Measurements from ENCODE around the gene SH3BP4. TPM values are rescaled to one million over a fixed set of nuclear protein-coding genes. Genes with fewer than 3 reads are reported as not detected.

The SH3BP4 gene
- polyA plus RNA-seq, 1 donor (not counting 4 experiments of a cell fraction or from before 2014, with no cell fraction given): 50.4 TPM

GRCh38 chr2:235031686-235032373 lies 80.0 kb downstream of the SH3BP4 start:
- dilution Hi-C loops (cut with MboI; ENCODE audit: extremely low pct_ligation_motif_present, low sequenced_read_pairs): no loop called here
- peaks cover 15 to 25% of the 10 kb centered on the region in 2 experiments for H3K36me3 ChIP-seq (ENCODE audit: control insufficient read depth in 2 of 2, extremely low read depth in 1 of 2, insufficient read depth in 2 of 2, low read length in 2 of 2)
- H3K9me1 ChIP-seq (ENCODE audit: control insufficient read depth, extremely low read depth, insufficient read depth, low read length): peaks cover 7% of the 10 kb centered on the region
- H3K9ac ChIP-seq (ENCODE audit: control insufficient read depth, extremely low read depth, insufficient read depth, low read length): no peak overlapping the region
- H3K4me1 ChIP-seq (ENCODE audit: control insufficient read depth, extremely low read depth, insufficient read depth, low read length): peaks cover 19% of the 10 kb centered on the region
- DNase-seq (ENCODE audit: low read depth, low spot score) (no peak), FAIRE-seq (no peak)
- H3K27ac ChIP-seq (ENCODE audit: control insufficient read depth, insufficient read depth, low read length): no peak overlapping the region
- H3K9me3 ChIP-seq (ENCODE audit: control insufficient read depth, low read depth, low read length): no peaks in the 10 kb centered on the region
- H3K4me2 ChIP-seq (ENCODE audit: control insufficient read depth, extremely low read depth, insufficient read depth, low read depth, low read length): no peak overlapping the region
- TF ChIP-seq CTCF (optimal IDR thresholded peaks at IDR 0.05 in 1 of 3, IDR thresholded peaks at IDR 0.05 in 1 of 3, conservative IDR thresholded peaks at IDR 0.05 in 1 of 3; ENCODE audit: extremely low read depth in 1 of 3, insufficient read depth in 2 of 3, low read length in 3 of 3) (no peak), EZH2 (IDR thresholded peaks at IDR 0.05; ENCODE audit: low read length) (no peak)
- H3K27me3 ChIP-seq (ENCODE audit: control insufficient read depth, extremely low read depth, insufficient read depth, low read length): no peaks in the 10 kb centered on the region
- peaks cover 67% of the 10 kb centered on the region for H3K79me2 ChIP-seq (ENCODE audit: control insufficient read depth, insufficient read depth, low read length)
- H2AFZ ChIP-seq (ENCODE audit: control insufficient read depth, low read length): no peak overlapping the region
- H4K20me1 ChIP-seq (ENCODE audit: control insufficient read depth, extremely low read depth, insufficient read depth, low read length): no peaks in the 10 kb centered on the region
- no peak overlapping the region for H3K4me3 ChIP-seq (ENCODE audit: control insufficient read depth in 2 of 3, extremely low read depth in 1 of 3, insufficient read depth in 2 of 3, low read depth in 1 of 3, low read length in 3 of 3)

GRCh38 chr2:235032466-235032865 lies 80.6 kb downstream of the SH3BP4 start:
- Histone ChIP-seq H3K27me3 (ENCODE audit: control insufficient read depth, extremely low read depth, insufficient read depth, low read length) (no peaks in the 10 kb centered on the region), H3K9me1 (ENCODE audit: control insufficient read depth, extremely low read depth, insufficient read depth, low read length) (peaks cover 7% of the 10 kb centered on the region), H3K9ac (ENCODE audit: control insufficient read depth, extremely low read depth, insufficient read depth, low read length) (no peak overlapping the region), H4K20me1 (ENCODE audit: control insufficient read depth, extremely low read depth, insufficient read depth, low read length) (no peaks in the 10 kb centered on the region), H2AFZ (ENCODE audit: control insufficient read depth, low read length) (no peak overlapping the region), H3K9me3 (ENCODE audit: control insufficient read depth, low read depth, low read length) (no peaks in the 10 kb centered on the region), H3K36me3 (ENCODE audit: control insufficient read depth in 2 of 2, extremely low read depth in 1 of 2, insufficient read depth in 2 of 2, low read length in 2 of 2) (peaks cover 15 to 29% of the 10 kb centered on the region in 2 experiments), H3K27ac (ENCODE audit: control insufficient read depth, insufficient read depth, low read length) (no peak overlapping the region), H3K4me3 (ENCODE audit: control insufficient read depth in 2 of 3, extremely low read depth in 1 of 3, insufficient read depth in 2 of 3, low read depth in 1 of 3, low read length in 3 of 3) (no peak overlapping the region), H3K79me2 (ENCODE audit: control insufficient read depth, insufficient read depth, low read length) (peaks cover 70% of the 10 kb centered on the region), H3K4me2 (ENCODE audit: control insufficient read depth, extremely low read depth, insufficient read depth, low read depth, low read length) (no peak overlapping the region), H3K4me1 (ENCODE audit: control insufficient read depth, extremely low read depth, insufficient read depth, low read length) (peaks cover 16% of the 10 kb centered on the region)
- dilution Hi-C loops (cut with MboI; ENCODE audit: extremely low pct_ligation_motif_present, low sequenced_read_pairs): no loop called here
- no peak for TF ChIP-seq EZH2 (IDR thresholded peaks at IDR 0.05; ENCODE audit: low read length)
- no peak for TF ChIP-seq CTCF (optimal IDR thresholded peaks at IDR 0.05 in 1 of 3, IDR thresholded peaks at IDR 0.05 in 1 of 3, conservative IDR thresholded peaks at IDR 0.05 in 1 of 3; ENCODE audit: extremely low read depth in 1 of 3, insufficient read depth in 2 of 3, low read length in 3 of 3)
- FAIRE-seq: no peak
- DNase-seq (ENCODE audit: low read depth, low spot score): no peak
